Amniotic epithelial cell (primary cell): Measurements from ENCODE around the gene CBARP.
A peak's percentile ranks its signal among the peaks of the same experiment; 100 is the strongest.

ENCODE experiments used
- DNase-seq: peaks from one replicate; pipeline ENCODE4 v3.0.0-alpha.2; 2010; ENCODE audit warnings: low read depth

The CBARP gene

DNA sequence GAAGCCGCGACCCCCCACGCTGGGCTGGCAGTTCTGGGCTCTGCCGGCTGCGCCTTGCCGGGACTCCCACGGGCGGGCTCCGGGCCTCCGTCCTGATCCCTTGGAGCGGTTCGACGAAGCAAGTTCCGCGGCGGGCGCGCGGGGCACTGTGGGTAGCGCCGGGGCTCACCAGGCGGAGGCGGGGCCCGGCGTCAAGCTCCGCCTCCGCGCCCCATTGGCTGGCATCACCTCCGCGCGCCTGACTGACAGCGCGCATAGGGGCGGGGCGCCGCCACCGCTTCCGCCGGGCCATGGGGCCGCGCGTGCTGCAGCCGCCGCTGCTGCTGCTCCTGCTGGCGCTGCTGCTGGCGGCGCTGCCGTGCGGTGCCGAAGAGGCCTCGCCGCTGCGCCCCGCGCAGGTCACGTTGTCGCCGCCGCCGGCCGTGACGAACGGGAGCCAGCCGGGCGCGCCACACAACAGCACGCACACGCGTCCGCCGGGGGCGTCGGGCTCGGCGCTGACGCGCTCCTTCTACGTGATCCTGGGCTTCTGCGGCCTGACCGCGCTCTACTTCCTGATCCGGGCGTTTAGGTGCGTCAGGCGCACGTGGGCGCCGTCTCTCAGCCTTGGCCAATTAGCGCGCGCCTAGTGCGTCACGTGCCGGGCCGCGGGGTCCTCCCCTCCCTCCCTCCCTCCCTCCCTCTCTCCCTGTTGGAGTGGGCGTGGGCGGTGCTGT lies 37.6 kb upstream of the CBARP start, which contains the start of gene FAM174C:
Gene FAM174C (plus strand): TSS at position 271 of the 716 bp plus-strand sequence. CDS start 20 bp downstream, at position 291.
- peak; percentile 95 for DNase-seq

DNA sequence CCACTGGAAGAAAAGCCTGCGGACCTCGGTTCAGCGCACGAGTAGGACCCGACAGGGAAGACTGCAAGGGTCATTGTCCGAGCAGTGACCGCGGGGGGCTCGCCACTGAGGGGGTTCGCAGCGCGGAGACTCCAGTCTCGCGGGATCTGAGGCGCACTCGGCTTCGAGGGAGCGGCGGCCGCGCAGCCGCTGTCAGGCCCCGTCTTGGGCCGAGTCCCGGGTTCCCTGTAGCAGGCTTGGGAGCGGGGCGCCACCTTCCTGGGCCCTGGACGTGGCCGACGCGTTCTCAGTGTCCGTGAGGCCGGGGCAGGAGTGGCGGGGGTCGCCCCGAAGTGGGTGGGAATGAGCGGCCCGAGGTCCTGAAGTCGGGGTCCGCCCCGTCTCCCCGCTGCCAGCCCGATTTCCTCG lies 37.1 kb upstream of the CBARP start:
- DNase-seq, result no peak

DNA sequence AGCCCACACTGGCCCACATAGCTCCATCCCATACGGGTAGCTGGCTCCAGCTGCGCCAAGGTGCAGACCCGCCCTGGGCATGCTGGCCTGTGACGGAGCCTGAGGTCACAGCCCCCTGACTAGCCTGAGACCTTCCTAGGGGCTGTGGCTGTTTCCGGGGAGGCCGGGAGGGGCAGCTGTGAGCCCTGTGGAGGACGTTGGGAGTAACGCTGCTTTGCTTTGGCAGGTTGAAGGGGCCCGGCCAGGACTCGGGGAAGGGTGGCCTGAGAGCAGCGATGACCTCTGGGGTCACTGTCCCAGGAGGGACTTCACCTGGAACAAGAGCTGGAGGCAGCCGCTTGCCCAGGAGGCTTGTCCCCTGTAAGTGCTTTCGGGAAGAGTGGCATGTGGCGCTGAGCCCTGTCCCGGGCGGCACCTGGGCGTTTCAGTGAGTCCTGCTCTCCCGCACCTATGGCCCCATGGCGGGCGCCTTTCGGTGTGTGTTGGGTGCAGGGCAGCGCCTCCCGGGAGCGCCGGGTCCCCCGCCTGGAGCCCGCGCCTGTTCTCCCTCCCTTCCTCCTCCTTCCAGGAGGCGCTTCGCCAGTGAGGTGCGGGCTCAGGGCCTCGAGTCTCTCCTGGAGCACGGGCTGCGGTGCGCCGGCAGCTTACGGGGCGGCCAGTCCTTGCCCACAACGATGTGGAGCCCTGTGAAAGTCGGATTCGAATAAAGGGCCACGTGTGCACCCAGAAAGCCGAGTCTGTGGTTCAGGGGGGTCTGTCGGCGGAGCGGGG lies 36.5 kb upstream of the CBARP start:
- DNase-seq, result no peak

DNA sequence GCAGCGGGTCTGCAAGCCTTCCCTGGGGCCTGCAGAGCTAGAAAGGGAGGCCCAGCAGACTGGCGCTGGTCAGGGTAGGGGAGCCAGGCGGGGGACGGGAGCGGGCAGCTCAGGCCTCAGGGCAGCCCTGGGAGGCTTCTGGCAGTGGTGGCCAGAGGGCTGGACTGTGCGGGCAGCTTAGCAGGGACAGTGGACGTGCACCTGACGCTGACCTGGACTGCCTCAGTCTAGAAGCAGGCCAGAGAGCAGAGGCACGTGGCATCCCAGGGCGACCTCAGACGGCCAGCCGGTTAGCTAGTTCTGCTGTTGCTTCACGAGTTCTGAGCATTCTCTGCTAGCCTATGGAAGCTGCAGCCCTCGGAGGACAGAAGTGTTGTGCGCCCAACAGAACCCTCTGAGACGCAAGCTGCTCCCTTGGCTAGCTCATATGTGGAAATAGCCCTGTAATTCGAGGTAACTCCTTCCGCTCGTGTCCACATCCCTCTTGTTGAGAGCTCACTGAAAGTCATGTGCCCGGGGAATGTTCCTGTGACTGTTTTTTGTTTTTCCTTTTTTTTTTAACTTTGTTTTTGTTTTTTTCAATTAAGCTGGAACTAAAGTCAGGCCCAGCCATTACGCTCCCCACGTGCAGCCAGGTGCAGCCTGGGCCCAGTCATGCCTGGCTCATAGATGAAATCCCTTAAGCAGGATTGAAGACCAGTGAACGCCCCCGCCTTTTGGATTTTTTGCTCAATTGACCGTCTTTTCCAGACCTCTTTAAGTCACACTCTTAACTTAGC lies 35.6 kb upstream of the CBARP start:
- DNase-seq, result peak; percentile 41

DNA sequence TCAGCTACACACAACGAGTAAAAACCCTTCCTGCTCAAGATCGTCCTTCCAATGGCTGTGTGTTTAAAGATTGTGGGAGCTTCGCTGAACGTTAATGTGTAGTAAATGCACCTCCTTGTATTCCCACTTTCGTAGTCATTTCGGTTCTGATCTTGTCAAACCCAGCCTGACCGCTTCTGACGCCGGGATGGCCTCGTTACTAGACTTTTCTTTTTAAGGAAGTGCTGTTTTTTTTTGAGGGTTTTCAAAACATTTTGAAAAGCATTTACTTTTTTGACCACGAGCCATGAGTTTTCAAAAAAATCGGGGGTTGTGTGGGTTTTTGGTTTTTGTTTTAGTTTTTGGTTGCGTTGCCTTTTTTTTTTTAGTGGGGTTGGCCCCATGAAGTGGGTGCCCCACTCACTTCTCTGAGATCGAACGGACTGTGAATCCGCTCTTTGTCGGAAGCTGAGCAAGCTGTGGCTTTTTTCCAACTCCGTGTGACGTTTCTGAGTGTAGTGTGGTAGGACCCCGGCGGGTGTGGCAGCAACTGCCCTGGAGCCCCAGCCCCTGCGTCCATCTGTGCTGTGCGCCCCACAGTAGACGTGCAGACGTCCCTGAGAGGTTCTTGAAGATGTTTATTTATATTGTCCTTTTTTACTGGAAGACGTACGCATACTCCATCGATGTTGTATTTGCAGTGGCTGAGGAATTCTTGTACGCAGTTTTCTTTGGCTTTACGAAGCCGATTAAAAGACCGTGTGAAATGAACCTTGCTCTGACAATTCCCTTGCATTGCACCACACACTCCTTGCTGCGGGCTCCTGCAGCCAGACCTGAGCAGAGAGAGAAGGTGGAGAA lies 34.8 kb upstream of the CBARP start:
- no peak for DNase-seq

DNA sequence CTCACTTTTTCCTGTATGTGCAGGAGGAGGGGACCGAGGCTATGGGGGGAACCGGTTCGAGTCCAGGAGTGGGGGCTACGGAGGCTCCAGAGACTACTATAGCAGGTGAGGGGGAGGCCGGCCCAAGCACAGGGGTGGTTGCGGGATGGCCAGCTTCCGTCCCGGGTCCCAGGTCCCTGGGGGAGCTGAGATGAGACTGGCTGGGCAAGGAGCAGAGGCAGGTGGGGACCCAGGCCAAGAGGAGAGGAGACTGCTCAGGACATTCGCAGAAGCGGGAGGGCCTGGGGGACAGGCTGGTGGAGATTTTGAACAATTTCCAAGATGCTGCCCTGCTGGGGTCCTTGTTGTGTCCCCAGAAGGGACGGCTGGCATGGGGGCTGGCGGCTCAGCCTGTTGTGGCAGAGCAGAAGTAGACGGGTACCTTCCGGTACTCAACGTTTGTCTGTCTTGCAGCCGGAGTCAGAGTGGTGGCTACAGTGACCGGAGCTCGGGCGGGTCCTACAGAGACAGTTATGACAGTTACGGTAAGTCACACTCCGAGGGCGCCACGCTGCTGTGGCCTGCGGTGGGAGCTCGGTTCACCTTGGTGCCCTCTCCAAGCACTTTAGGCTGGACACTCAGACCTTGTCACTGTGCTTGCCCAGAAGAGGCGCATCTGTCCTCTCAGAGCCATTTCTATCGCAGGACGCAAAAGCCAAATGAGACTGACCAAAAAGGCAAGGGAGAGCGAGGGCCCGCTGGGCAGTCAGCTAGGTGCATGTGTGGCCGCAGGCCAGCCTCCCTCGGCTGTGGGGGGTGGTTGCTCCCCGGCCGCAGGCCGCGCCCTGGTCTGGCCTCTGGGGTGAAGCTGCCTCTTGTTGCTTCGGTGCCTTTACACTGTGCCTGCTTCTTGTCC lies 34.0 kb upstream of the CBARP start:
- no peak for DNase-seq

DNA sequence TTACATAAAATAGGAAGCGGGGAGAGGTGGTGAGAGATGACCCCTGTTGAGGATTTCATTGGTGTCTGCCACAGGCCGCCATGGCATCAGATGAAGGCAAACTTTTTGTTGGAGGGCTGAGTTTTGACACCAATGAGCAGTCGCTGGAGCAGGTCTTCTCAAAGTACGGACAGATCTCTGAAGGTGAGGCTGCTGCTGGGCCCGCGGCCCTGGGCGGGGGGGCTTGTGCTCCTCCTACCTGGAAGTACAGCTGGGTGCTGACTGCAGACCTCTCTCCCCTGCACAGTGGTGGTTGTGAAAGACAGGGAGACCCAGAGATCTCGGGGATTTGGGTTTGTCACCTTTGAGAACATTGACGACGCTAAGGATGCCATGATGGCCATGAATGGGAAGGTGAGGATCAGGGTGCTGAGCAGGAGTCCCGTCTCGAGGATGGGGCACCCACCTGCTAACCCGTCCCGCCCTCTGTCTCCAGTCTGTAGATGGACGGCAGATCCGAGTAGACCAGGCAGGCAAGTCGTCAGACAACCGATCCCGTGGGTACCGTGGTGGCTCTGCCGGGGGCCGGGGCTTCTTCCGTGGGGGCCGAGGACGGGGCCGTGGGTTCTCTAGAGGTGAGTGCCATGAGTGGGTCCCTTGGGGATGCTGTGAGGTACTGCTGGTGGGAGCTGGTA lies 33.2 kb upstream of the CBARP start:
- no peak for DNase-seq

DNA sequence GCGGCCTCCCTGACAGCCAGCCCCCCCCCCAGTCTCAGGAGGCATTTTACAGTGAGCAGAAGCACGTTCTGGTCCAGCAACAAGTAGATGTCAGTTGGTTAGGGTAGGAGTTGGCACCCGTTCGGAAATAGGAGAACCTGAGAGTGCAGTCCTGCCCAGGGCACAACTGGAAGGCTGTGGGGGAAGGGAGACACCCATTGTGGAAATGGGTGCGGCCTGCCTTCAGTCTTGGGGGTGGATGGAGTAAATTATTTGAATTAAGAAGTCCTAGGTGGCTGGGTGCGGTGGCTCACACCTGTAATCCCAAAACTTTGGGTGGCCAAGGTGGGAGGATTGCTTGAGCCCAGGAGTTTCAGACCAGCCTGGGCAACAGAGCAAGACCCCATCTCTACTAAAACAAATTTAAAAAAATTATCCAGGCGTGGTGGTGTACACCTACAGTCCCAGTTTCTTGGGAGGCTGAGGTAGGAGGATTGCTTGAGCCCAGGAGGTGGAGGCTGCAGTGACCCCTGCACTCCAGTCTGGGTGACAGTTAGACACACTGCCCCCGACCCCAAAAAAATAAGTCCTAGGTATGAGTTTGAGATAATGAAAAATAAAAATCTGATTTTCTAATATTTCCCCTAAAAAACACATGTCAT lies 32.5 kb upstream of the CBARP start:
- no peak for DNase-seq

DNA sequence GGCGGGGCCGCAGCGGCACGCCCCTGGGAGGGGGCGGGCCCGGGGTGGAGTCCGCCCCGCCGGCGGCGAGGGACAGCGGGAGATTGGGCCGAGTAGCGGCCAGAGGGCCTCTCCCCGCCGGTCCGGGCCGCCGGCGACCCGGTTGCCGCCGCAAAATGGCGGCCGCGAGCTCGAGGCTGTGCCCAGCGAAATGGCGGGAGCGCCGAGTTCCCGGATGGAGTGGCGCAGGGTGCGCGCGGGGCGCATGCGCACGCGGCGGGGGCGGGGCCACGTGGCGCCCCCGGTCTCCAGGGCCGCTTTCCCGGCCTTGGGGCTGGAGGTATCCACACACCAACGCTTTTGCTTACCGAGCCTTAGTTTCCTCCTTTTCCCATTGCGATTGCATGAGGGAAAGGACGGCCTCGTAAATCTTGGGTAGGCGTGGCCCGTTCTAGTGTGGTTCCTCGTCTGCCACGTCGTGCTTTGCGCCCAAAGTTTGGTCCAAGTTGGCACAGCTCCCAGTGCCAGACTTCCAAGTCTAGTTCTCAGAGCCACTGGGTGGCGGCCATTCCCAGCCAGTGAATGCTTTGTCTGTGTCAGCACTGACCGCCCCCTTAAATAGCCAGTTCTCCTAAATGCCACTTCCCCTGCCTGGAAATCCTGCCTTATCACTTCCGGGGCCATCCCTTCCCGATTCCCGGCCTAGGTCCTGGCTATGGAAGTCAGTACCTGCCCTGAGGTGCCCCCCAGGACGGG lies 31.8 kb upstream of the CBARP start:
- peak; percentile 73 for DNase-seq

DNA sequence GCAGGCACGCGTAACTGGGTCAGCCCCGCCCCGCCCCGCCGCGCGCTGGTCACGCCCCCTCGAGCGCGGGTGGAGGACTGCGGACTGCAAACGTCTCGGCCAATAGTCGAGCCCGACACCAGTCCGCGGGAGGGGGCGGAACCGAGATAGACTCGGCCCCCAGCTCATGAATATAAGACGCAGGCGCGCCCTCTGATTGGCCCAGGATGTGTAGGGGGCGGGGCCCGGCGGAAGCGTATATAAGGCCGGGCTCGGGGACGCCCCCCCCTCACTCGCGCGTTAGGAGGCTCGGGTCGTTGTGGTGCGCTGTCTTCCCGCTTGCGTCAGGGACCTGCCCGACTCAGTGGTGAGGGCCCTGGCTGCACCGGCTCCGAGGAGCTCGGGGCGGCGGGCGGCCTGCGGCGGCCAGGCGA lies 31.3 kb upstream of the CBARP start, which contains the start of gene CIRBP:
Gene CIRBP (plus strand): TSS at position 268 of the 413 bp plus-strand sequence. CDS start 1,602 bp downstream, outside the sequence.
- DNase-seq, result peak; percentile 97

DNA sequence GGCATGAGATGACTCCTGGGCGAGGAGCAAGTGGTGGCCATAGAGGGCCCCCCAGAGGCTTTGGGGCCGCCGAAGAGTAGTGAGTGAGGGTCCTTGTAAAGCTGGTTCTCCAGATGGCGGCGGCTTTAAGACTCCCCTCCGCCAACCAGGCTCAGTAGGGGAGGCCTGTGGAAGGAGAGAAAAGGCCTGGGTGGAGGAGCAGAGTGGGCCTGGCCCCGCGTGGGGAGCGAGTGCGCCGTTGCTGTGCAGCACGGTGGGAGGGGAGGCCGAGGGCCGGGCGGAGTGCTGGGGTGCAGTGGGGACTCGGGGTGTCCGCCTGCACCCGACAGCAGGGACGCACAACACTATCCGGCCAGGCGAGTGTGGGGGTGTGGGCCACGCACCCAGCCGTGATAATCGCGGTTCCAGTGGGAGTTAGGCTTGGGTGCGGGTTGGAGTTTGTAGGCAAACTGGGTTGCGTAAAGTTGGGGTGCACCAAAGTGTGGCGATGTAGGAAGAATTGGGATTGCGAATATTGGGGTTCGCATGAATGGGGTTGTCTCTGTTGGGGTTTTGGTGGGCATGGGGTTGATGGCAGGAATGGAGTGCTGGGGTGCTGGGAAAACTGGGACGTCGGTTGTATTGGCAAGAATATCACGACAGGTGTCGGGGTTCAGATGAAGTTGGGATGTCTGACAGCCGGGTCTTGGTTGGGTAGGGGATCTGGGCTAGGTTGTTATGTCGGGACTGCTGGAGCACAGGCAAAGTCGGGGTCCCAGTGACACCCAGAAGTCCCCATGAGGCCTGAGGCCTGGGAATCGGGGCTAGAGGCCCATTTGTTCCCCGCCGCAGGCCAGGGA lies 30.6 kb upstream of the CBARP start:
- DNase-seq, result no peak

DNA sequence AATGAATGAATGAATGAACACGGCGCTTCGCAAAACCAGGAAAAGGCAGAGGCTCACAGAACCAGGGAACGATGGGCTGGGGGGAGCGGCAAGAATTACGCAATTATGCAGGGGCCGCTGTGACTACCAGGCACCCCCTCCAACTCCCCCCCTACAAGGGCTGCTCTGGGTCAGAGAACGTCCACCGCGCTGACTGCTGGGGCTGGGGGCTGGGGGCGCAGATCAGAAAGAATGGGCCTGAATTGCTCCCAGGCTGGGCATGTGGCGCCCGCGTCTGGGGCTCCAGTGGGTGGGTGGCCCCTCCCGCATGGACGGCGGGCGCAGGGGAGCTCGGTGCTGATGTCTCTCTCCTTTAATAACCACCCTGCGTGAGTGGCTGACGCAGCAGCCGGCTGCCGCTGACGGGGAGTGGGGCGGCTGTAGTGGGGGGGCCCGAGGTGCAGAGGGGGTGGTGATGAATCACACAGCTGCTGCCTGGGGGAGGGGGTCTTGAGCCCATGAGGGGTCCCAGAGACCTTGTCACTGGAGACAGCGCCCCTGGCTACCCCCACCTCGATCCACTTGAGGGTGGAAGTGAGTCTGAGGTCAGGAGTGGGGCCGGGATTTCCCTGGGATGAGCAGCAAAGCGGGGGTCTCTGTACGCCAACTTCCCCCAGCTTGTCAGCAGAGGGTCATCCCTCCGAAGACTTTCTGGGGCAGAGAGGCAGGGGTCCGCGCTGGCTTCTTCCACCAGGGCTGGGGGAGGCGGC lies 29.8 kb upstream of the CBARP start:
- DNase-seq, result no peak

DNA sequence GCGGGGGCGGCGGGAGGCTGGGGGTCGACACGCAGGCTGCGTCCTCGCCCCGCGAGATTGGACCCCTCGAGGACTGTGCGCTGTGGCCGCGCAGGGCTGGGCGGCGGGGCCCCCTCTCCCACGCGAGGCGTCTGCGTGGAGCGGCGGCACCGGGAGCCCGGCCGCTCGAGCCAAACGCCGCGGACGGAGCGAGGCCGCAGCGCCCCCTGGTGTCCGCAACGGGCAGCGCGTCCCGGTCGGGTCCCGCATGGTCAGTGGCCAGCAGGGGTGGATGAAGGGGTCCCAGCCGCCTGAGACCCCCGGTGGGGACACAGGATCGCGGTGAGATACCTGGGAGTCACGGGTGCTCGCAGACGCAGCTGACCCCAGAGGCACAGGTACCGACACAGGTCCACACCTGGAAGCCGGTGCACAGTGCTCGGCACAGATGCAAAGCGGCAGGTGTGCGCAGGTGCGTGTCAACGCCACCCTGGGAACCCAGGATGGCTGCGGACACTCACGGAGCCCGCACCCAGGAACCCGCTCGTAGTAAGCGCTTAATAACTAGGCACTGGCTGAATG lies 29.2 kb upstream of the CBARP start:
- no peak for DNase-seq

DNA sequence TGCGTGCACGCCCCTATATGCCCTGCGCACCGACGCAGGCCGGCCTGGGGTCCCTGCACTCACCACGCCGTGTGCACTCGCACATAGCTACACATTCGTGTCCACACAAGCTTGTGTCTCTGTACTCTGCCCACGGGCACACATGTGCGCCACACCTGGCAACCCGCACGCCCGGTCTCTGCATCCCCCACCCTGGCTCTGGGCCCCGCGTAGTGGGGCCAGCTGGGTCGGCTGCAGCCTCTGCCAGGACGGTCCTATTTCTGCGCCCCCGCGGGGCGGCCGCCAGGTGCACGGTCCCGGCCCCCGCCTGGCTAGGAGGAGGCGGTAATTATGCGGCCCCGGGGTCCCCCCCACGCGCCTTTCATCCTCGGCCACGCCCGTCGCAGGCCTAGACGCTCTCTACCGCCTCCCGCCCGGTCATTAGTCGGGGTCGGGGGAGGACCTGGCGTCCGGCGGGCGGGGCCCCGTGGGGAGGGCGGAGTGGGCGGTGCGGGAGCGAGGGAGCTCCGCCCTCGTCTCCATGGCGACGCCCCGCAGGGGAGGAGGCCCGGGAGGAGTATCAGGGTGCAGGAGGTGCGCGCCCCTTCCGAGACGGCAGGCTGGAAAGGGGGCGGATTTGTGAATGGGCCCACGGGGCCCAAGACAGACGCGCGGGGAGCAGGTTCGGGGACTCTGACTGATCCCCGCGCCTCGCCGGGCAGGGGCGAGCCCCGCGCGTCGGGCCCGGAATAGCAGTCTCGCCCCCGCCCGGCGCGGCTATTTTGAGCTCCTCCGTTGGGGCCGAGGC lies 28.5 kb upstream of the CBARP start:
- peak; percentile 74 for DNase-seq

DNA sequence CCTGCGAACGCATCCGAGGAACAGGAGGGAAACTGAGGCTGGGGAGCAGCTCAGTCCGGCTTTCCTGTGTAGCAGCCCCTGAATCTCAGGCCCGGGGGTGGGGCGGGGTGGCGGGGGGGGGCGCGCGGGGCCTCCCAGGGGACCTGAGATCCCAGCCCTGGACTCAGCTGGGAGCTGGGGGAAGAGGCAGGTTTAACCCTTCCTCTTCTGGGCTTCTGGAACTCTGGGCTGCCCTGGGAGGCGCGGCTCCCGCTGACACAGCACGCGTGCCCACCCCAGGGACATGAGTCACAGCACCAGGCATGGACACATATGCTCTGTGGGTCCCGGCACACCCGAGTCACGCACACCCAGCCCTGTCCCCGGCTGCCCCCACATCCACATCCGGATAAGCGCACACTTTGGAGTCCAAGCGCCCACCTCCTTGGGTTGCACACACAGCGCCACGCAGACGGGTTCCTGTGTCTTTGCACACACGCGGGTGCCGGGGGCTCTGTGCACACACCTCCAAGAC lies 27.9 kb upstream of the CBARP start:
- DNase-seq, result no peak
